ENCODE measurements around the gene ZNF879.

- TF ChIP-seq CTCF (IDR thresholded peaks at IDR 0.05), result no peak
- no peak for TF ChIP-seq POLR2A (IDR thresholded peaks at IDR 0.05)
Measured at GRCh38 chr5:178998441-178998840, 25.2 kb upstream of the ZNF879 start.
